NCI-H526 treated with DMSO at 0.1 percent for 48 hours (cell line): ENCODE results near the gene TNIP1.

Experiments used
- DNase-seq: peaks from one replicate; lab custom pipeline; 2025; lab: John Stamatoyannopoulos, UW

The TNIP1 gene, protein sequence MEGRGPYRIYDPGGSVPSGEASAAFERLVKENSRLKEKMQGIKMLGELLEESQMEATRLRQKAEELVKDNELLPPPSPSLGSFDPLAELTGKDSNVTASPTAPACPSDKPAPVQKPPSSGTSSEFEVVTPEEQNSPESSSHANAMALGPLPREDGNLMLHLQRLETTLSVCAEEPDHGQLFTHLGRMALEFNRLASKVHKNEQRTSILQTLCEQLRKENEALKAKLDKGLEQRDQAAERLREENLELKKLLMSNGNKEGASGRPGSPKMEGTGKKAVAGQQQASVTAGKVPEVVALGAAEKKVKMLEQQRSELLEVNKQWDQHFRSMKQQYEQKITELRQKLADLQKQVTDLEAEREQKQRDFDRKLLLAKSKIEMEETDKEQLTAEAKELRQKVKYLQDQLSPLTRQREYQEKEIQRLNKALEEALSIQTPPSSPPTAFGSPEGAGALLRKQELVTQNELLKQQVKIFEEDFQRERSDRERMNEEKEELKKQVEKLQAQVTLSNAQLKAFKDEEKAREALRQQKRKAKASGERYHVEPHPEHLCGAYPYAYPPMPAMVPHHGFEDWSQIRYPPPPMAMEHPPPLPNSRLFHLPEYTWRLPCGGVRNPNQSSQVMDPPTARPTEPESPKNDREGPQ

DNA sequence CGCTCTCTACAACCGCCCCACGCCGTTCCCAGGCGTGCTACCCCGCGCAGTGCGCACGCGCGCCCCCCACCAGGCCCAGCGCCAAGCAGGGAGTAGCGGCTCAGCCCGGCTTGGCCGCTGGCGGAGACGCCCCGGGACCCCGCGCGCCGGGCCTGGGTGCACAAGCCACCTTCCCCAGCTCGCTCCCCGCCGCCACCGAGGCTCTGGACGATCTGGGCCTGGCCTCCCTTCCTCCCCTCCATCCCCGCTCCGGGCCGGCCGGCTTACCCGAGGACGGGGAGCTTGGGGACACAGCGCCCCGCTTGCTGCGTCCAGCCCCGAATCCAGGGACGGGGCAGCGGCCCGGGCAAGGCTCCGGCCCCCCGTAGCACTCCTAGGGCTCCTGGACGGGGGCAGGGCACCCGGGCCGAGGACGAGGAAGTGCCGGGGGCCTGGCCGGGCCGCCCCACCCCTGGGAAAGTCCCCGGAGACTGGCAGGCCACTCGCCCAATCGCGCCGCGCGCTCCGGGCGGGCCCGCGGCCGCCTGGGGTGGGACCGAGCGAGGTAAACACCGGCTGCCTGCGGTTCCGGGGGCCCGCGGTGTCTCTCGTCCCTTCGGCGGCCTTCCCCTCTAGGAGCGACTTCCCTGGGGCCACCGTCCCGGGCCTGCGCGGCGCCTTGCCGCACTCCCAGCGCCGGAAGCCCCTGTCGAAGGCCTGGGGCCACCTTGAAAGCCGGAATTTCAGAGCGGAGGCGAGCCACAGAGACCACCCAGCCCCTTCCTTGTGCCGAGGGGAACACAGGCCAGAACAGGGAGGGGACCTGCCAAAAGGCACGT, at the start of gene TNIP1:
TNIP1 (minus strand) TSS at position 422 of the 818 bp plus-strand sequence. CDS start 15,939 bp downstream, outside the sequence.
- peak; percentile 64 for DNase-seq

DNA sequence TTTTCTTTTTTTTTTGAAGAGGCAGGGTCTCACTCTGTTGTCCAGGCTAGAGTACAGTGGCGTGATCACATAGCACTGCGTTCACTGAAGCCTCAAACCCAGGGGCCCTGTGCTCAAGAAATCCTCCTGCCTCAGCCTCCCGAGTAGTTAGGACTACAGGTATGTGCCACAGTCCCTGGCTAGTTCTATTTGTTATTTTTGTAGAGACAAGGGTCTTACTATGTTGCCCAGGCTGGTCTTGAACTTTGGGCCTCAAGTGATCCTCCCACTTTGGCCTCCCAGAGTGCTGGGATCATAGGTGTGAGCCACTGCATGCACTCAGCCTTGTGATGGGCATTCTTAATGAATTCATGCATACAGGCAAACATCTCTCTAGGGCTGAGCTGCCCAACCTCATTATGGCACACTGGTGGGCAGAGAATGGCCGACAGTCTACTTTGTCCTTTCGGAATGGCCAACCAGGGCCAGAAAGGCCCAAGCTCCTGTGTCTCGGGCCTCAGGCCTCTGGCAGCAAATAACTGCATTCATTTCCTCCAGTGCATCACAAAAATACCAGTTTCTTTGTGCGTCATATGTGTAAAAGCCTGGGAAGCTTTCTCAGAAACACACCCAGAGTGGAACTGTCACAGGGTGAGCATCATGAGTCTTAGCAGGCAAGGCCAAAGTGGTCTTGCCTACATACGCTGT, 49.5 kb upstream of the TNIP1 start:
- no peak for DNase-seq

- no peak for DNase-seq
These were observed 48.0 kb upstream of the TNIP1 start for GRCh38 chr5:151128817-151129216.

GRCh38 chr5:151127926-151128325, 47.1 kb upstream of the TNIP1 start:
- no peak for DNase-seq

DNA sequence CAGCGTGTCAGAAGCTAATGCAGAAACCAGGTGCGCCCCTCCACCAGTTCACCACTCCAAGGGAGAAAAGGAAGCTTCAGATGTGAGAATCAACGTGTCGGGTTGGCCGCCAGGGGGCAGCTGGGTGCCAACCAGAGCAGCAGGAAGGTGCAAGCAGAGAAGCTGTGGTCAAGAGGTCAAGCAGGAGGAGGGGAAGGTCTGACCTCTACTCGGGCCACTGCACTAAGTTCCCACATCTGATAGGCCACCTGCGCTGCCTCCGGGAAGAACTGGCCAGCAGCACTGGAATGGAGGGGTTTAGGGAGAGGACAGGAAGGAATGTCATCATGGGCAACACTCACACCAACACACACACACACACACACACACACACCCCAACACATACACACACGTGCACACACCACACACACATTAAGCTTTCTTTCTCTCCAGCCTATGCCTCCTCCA, 45.4 kb upstream of the TNIP1 start:
- peak; percentile 5 for DNase-seq

DNA sequence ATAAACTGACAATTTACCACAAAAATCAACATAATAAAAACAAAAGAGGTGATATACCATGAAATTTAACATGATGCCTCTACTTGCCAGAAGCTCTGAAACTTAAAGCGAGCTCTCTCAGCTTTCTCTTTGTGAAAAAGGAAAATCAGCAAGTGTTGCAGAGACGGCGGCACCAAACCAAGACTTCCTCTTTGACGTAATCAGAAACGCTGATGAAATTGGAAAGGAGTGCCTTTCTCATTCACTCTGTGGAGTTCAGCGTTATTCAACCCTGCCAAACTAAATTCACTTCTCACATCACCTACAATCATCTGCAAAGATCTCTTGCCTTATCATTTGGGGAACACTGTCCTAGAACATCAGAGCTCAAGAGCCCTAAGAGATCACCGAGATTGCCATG, 44.6 kb upstream of the TNIP1 start:
- DNase-seq = no peak

DNA sequence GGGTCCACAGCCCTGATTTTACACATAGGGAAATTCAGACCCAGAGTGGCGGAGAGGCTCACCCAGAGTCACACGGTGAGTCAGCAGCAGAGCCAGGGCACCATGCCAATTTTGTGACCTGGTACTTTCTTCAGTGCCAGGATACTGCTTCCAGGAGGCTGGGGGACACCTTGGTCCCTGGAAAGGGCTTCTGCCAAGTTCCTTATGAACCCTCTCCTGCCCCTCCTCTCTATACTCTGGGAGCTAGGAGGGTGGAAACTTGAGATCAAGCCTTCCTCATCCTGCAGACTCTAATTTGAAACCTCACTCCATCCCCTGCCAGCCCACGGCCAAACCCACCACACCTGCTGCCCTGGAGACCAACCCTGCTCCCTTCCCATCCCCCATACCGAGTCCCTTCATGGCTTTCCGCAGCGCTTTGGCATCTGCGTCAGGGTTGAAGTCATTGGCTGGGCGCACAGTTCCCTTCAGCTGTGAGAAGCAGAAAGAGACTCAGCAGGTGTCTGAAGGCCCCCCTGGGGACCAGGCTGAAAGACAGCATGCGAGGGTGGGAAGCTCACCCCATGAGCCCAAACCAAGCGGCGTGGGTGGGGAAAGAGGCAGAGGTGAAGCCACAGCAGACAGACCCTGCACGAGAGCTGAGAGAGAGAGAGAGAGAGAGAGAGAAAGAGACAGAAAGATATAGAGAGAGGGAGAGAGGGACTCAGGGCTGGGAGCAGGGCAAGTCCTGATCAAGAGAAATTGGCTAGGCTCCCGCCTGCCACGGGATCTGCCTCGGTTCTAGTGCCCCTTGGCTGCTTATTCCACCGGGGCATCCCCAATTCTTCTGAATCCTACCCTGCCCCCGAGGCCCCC, 43.3 kb upstream of the TNIP1 start:
- no peak for DNase-seq

DNA sequence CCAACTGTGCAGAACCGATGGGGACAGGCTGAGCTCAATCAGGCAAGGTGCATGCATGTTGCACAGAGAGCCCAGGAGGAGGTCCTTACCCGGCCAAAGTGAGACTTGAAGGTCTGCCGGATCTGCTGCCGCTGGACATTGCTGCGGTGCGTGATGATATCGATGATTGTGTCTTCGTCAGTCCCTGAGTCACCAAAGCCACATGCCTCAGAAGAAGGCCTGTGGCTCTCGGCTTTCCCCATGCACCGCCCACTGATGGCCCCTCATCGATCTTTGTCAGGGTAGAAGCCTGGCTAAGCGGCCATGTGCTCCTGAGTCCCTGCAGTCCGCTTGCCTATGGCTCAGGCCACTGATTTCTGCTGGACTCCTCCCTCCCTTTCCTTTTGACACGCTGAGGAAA, 42.0 kb upstream of the TNIP1 start:
- DNase-seq = no peak

DNA sequence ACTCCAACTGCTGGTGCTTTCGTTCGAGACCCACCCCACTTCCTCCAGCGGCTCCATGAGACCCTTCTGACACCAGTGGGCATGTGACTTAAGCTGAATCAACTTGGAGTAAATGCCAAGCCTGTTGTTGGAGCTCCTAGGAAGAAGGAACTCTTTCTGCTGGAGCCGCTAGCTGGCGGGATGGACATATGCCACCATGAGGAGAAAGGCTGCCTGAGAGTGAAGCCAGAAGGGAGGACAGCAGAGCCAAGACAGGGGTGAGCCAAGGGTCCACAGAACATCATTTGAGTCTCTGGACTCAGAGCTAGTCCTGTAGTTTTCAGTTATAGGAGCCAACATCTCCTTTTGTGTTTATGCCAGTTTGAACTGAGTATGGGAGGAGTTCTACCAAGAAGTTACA, 40.8 kb upstream of the TNIP1 start:
- no peak for DNase-seq

- no peak for DNase-seq
These were observed 40.3 kb upstream of the TNIP1 start for GRCh38 chr5:151121095-151121494.

- DNase-seq = no peak
These were observed 38.2 kb upstream of the TNIP1 start for GRCh38 chr5:151118913-151119575.

- DNase-seq = peak; percentile 31
These were observed 34.6 kb upstream of the TNIP1 start for GRCh38 chr5:151115272-151115905.

DNA sequence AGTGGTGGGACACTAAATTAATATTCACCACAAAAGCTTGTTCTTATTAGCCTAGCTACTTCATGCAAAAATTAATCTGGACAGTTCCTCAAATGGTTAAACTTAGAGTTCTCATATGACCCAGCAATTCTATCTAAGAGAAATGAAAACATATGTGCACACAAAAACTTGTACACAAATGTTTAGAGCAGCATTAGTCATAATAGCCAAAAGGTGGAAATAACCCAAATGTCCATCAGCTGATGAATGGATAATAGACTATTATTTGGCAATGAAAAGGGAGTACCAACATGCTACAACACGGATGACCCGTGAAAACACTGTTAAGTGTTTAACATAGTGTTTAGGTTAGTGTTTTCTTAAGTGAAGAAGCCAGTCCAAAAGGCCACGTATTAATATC, 32.8 kb upstream of the TNIP1 start:
- DNase-seq = no peak

GRCh38 chr5:151110992-151111391, 30.2 kb upstream of the TNIP1 start:
- DNase-seq = peak; percentile 92

DNA sequence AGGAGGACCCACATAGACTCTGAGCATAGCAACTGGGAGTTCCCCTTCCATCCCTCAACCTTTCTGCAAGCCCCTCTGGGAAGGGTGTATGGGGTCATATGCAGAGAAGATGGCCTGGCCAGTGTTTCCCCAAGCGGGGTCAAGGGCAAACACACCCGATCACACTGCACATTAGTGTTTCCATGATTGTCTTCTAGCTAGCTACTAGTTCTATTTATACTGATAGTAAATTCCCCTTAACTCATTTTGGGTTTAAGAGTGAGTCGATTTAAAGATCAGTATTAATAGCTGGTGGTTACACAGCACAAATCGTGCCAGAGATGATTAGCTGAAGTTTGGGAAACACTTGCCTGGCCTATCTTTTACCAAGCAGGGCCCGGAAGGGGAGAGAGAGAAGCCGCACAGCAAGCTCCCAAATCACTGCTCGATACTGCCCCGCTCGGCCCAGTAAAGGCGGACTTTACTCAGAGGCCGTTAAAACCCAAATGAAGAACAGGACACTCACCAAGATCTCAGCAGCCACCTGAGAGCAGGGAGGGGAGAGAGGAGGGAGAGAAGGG, 29.4 kb upstream of the TNIP1 start:
- DNase-seq = no peak

GRCh38 chr5:151108566-151108965, 27.7 kb upstream of the TNIP1 start:
- no peak for DNase-seq

- DNase-seq = no peak
These were observed 27.1 kb upstream of the TNIP1 start for GRCh38 chr5:151107738-151108520.

- DNase-seq = no peak
These were observed 26.2 kb upstream of the TNIP1 start for GRCh38 chr5:151107084-151107483.

- no peak for DNase-seq
These were observed 25.7 kb upstream of the TNIP1 start for GRCh38 chr5:151106509-151106908.
